SIG-M5 treated with dmso at 0.1 percent for 504 hours (cell line): Measurements from ENCODE around the gene MSL2.
"Not testable (repeated sequence)": the region's sequence is repeated elsewhere in the genome, so short reads cannot be mapped to it uniquely, and the experiment has no call there.

Experiments
- DNase-seq: peaks from one replicate; lab custom pipeline; 2025; ENCODE audit not compliant: unreplicated experiment; lab: John Stamatoyannopoulos, UW

Gene MSL2

GRCh38 chr3:136196064-136196400, at the start of gene MSL2:
TSS of gene MSL2 (minus strand) at chr3:136196335. CDS start at chr3:136195113, 1,222 bp downstream.
- no peak for DNase-seq

GRCh38 chr3:136245691-136246090, 49.6 kb upstream of the MSL2 start:
- DNase-seq = no peak

GRCh38 chr3:136239094-136239493, 43.0 kb upstream of the MSL2 start:
- DNase-seq = no peak

GRCh38 chr3:136237961-136238649, 42.0 kb upstream of the MSL2 start:
- no peak for DNase-seq

- DNase-seq = no peak
Observed at GRCh38 chr3:136237103-136237502, 41.0 kb upstream of the MSL2 start.

GRCh38 chr3:136236109-136236508, 40.0 kb upstream of the MSL2 start:
- DNase-seq = no peak

GRCh38 chr3:136235545-136235944, 39.4 kb upstream of the MSL2 start:
- no peak for DNase-seq

GRCh38 chr3:136232413-136232812, 36.3 kb upstream of the MSL2 start:
- DNase-seq = no peak

GRCh38 chr3:136222746-136223145, 26.6 kb upstream of the MSL2 start:
- not testable (repeated sequence) for DNase-seq

GRCh38 chr3:136211547-136211946, 15.4 kb upstream of the MSL2 start:
- DNase-seq = no peak

- DNase-seq = no peak
Observed at GRCh38 chr3:136209921-136210320, 13.8 kb upstream of the MSL2 start.

- no peak for DNase-seq
Observed at GRCh38 chr3:136207489-136208115, 11.5 kb upstream of the MSL2 start.

GRCh38 chr3:136199219-136199618, 3.1 kb upstream of the MSL2 start:
- DNase-seq = not testable (repeated sequence)

- not testable (repeated sequence) for DNase-seq
Observed at GRCh38 chr3:136198462-136199078, 2.4 kb upstream of the MSL2 start.

GRCh38 chr3:136197159-136197793, 1.1 kb upstream of the MSL2 start:
- DNase-seq = peak; percentile 34

- peak; percentile 99 for DNase-seq
Observed at GRCh38 chr3:136196401-136197158, 445 bp upstream of the MSL2 start.

- peak; percentile 72 for DNase-seq
Observed at GRCh38 chr3:136195258-136196063, 674 bp downstream of the MSL2 start.

GRCh38 chr3:136194409-136195257, 1.5 kb downstream of the MSL2 start:
- peak; percentile 71 for DNase-seq

GRCh38 chr3:136193278-136194054, 2.7 kb downstream of the MSL2 start:
- peak; percentile 57 for DNase-seq
